Stimulated activated CD8-positive, alpha-beta memory T cell treated with anti-CD3 and anti-CD28 coated beads, Interleukin-12 subunit alpha, Interleukin-12 subunit beta, amount 100 ng/mL, for 4 hours (primary cell): ENCODE data around the gene HSDL2.
"Not testable (repeated sequence)": the region's sequence is repeated elsewhere in the genome, so short reads cannot be mapped to it uniquely, and the experiment has no call there.

Source experiments
- DNase-seq: peaks from one replicate; pipeline ENCODE4 v3.0.0-alpha.2; 2020; ENCODE audit warnings: low read depth

Gene HSDL2

DNA sequence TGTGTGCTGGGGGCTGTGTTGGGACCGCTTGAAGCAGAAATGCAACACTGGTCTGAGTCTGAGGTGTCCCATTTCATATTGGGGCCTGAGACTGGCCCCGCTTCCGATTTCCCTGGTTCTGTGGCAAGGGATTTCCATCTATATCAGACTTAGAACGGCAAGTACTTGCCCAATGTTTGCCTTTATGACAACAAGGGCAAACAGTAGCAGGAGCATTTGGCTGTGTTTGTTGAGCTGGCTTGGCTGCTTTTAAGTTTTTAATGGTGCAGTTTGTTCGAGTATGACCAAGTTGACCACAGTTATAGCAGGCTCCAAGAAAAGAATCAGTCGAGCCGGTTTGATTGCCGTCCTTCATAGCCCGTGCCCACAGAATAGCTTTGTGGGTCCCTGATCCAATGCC is 17.0 kb downstream of the HSDL2 start:
- DNase-seq: no peak

DNA sequence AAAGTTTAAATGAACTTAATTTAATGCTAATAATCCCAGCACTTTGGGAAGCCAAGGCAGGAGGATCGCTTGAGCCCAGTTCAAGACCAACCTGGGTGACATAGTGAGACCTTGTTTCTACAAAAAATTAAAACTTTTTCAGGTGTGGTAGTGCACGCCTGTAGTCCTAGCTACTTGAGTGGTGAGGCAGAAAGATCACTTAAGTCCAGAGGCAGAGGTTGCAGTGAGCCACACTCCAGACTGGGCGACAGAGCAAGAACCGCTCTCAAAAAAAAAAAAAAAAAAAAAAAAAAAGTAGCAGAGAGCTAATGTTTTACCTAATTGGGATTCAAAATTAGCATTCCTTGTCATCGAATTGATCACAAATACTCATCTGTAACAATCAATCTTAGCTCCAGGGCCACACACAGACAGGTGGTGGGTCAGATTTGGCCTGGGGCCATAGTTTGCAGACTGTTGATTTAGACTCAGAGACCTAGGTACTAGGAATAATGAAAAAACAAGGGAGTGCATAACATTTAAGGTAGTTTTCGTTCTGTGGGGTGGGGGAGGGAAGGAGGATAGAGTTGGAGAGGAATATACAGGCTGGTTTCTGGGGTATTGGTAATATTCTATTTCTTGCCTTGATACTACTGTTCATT is 21.4 kb downstream of the HSDL2 start:
- DNase-seq: no peak

DNA sequence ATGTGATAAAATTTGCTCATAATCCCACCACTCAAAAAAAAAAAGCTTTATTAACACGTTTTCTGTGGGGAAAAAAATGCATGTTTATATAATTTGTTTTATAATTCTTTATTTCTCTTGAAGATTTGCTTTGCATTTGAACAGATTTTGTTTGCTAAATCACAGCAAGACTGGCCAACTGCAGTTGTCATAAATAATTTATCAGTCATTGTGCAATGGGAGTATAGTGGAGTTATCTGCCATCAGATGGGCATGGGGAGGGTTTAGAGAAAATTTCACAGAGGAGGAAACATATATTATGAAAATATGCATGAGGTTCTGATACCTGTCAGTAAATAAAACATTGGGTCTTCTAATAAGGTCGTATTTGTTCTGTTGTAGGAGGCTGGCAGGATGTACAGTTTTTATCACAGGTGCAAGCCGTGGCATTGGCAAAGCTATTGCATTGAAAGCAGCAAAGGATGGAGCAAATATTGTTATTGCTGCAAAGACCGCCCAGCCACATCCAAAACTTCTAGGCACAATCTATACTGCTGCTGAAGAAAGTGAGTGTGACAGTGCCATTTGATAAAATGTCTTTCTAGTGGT is 23.8 kb downstream of the HSDL2 start:
- no peak for DNase-seq

DNA sequence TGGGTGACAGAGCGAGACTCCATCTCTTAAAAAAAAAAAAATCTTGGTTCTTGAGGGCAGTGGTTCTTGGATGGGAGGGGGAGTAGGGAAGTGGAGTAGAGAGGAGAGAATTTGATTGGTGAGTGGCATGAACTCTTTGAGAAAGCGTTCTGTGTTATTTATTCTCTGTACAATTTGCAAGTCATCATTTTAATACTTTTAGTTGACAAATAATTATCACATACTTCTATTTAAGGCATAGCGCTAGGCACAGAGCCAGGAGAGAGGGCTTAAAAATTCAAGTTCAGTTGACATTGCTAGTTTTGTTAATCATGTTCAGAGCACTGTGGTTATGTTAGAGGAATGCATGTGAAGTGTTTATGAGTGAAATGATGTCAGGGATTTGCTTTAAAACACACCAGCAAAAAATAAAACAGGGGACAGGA is 24.6 kb downstream of the HSDL2 start:
- no peak for DNase-seq

DNA sequence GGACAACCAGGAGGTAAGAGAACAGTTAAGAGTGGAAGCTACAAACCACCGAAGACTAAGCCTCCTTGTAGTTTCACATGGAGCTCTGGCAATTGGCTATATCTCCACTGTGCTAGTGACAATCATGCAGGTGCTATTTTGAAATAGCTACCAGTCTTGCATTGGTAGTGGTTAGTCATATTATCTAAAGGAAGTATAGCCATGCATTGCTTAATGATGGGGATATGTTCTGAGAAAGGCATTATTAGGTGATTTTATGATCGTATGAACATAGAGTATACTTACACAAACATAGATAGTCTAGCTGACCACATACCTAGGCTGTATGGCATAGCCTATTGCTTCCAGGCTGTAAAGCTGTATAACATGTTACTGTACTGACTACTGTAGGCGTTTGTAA is 28.4 kb downstream of the HSDL2 start:
- DNase-seq: no peak

DNA sequence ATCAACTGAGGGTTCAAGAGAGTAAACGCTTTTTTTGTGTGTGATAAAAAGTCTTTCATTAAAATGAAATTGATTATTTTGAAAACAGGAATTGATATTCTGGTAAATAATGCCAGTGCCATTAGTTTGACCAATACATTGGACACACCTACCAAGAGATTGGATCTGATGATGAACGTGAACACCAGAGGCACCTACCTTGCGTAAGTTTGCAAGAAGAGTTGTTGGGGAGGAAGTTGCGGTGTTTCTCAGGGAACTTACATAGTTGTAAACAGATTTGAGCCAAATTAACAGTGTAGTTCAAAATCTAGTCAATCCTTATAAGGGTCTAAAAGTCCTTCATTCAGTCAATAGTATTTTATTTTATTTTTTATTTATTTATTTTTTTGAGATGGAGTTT is 28.9 kb downstream of the HSDL2 start:
- no peak for DNase-seq

DNA sequence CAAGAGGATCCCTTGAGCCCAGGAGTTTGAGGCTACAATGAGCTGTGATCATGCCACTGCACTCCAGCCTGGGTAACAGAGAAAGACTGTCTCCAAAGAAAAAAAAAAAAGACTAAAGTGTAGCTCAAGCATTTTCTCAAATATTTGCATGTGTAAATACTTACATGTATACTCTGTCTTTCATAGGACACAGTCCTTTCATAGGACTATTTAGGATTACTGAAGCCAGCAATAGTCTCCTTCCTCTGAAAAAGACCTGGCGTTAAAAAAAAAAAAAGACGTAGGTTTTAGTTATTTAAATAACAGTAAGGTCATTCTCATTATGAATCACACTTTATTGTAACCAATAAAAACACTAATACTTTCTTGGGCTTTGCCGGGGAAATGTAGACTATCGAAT is 29.9 kb downstream of the HSDL2 start:
- no peak for DNase-seq

DNA sequence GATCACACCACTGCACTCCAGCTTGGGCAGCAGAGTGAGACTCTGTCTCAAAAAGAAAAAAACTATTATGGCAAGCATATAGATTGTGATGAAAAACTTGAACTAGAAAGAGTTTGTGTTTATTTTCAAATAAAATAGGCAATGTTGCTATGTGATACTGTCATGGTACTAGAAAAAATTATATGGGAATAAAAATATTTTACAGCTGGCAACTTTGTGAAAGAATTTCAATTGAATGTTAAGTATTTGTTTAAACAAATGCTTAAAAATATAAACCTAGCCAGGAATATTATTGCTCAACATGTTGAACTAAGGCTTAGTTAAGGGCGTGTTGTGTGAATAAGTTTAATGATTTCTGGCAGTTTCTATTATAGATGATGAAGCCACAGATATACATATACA is 31.7 kb downstream of the HSDL2 start:
- no peak for DNase-seq

DNA sequence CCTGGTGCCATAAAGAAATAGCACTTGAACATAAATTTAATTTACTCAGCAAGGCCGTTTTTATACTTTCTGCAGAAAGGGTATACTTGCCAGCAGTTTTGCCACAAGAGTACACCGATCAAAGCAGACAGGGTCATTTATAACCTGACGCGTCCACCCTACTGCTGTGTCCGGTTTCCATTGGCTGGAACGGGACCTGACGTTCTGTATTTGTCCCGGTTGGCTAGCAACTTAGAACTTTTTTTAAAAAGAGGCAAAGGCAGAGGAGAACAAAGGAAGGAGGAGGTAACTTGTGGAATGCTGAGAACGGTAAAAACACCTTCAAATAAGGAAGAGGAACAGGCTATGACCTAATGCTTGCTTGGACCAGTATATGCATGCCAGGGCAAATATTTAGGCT is 33.8 kb downstream of the HSDL2 start:
- DNase-seq: not testable (repeated sequence)

DNA sequence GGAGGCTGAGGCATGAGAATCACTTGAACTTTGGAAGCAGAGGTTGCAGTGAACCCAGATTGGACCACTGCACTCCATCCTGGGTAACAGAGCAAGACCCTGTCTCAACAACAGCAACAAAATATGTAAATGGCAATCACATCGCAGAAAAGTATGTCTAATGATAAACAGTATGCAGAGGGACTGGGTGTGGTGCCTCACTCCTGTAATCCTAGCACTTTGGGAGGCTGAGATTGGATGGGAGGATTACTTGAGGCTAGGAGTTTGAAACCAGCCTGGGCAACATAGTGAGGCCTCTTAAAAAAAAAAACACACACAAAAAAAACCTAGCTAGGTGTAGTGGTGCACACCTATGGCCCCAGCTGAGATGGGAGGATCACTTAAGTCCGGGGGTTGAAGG is 40.3 kb downstream of the HSDL2 start:
- no peak for DNase-seq

DNA sequence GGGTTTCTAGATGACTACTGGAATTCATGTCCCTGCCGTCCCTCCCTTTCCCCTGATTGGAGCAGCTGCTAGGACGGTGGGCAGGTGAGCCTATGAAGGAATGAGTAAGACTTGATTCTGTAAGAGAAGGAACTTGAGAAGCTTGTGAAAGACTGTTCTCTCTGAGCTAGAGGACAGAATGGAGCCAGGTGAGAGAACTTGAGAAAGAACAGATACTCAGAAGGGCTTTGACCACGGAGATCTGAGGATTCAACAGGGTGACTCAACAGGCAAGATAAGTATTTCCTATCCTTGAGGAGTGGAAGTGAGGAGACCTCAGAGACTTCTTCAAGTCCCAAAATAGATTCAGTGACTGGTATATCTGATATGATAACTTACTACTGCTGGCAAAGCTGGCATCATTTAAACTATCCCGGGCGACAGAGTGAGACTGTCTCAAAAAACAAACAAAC is 41.9 kb downstream of the HSDL2 start:
- DNase-seq: no peak

DNA sequence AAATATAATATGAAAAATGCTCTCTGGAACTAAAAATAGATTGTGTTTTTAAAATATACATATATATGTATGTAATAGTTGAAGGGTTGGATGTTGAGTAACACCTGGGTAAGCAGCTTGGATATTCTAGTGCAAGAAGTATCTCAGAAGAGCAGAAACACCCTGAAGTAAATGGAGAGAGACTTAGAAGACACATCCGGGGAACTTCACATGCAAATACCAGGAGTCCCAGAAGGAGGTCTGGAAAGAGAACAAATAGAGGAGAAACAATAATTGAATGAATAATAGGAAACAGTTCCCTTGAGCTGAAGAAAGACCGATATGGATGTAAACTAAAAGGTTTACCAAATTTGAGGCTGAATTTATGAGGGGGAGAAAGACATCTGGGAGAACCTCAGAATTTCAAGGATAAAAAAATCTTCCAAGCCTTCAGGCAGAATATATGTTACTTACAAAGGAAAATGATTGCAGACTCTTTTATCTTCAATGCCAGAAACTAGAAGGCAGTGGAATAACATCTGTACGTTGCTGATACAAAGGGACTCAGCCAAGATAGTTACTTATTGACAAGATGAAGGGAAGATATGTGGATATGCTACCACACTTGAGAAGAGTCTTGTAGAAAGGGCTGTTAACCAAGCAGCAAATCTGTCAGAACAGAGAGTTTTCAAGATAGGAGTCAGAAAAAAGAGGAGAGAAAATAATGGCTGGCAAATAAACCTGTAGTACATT is 42.7 kb downstream of the HSDL2 start:
- DNase-seq: no peak

DNA sequence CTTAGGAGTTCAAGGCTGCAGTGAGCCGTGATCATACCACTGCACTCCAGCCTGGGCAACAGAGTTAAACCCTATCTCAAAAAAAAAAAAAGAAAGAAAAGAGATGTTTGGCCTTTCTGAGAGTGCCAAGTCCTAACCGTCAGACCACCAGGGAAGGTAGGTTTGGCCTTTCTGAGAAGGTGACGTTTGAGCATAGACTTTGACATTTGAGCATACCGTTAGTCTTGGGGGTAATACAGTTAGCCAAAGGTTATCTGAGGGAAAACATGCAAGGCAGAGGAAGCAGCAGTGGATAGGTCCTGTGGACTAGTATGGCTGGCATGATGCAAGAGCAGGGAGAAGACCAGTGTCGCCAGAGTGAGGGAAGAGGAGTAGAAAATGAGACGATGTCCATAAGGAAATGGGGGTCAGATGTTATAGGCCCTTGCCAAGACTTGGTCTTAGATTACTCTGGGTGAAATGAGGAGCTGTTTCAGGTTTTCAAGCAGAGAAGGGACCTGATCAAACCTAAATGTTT is 50.2 kb downstream of the HSDL2 start:
- DNase-seq: no peak

DNA sequence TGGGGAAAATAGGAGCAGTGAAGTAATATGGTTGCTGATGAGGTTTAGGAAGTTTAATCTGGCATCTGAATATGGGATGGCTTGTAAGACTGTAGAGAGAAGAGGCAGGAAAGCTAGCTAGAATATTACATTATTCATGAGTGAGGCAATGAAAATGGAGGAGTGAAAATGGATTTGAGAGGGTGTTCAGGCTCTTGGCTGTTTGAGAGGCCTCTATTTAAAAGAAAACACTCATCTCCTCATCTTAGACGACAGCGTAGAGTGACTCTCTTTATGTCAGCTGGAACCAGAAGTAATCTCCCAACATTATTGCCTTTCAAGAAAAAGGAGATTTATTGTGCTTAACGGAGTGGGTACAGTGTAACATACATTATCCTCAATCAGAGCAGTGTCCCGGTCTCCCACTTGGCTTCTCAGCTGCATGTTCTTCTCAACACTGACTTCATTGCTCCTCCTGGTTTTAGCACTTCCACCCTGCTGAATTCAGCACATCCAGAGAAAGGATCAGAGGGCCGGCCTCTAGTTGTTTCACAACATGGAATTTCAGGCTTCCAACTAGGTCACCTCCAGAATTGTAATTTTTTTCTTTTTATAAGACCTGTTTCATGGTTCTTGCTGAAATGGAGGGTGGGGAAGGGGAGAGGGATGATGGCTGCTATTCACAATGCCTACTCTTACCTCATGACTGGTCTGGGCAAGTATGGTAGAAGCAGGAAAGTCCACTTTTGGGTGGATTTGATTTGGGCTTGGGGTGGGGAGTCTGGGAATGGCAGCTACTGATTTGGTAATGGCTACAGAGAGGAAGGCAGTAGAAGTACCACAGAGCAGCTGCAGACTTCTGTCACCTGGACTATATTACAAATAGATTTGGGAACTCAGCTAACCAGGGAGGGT is 53.8 kb downstream of the HSDL2 start:
- no peak for DNase-seq

DNA sequence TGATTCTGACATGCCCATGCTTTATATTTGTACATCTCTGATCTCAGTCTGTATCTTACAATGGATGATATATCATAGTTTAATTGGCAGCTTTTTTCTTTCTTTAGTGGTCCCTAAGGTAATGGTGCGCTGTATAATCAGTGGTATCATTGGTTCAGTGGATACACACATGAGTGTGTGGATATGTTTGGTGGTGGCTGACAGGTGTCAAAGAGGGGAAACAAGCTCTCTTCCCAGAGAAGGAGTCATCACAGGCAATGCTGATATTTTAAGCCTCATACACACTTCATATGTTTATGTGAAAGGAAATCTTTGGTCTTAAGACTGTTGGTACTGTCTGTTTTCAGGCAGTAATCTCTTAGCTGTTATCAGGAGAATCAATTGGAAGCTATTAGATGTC is 54.6 kb downstream of the HSDL2 start:
- no peak for DNase-seq

DNA sequence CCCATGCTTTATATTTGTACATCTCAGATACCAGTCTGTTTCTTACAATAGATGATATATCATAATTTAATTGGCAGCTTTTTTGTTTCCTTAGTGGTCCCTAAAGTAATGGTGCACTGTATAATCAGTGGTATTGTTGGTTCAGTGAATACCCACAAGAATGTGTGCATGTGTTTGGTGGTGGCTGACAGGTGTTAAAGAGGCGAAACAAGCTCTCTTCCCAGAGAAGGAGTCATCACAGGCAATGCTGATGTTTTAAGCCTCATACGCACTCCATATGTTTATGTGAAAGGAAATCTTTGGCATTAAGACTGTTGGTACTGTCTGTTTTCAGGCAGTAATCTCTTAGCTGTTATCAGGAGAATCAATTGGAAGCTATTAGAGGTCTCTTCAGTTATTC is 57.5 kb downstream of the HSDL2 start:
- no peak for DNase-seq

DNA sequence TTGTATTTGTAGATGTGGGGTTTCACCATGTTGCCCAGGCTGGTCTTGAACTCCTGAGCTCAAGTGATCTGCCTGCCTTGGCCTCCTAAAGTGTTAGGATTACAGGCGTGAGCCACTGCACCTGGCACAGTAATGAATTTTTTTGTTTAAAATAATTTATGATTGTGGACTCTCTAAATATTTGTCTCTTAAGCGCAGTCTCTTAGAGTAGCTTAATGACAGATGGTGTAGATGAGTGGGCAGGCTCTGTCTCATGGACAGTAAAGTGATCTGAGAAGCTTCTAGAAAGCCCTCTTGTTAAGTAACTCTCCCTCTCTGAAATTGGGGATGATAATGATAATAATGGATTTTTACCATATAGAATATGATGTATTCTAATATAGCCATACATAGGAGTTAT is 59.3 kb downstream of the HSDL2 start:
- no peak for DNase-seq

DNA sequence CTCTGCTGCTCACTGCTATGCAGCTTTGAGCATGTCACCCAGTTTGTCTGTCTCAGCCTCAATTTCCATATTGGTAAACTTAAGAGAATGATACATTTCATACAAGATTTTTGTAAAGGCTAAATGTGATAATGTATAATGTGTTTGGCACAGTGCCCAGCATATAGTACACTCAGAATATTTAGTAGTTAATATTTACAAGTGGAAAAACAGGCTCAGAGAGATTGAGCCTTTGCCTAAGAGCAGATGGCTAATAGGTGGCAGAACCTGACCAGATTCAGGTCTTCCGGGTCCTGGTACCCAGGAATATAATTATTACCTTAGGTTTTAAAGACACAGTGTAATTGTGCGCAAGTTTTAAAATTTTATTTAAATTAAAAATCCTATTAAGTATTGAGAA is 59.9 kb downstream of the HSDL2 start:
- DNase-seq: no peak

DNA sequence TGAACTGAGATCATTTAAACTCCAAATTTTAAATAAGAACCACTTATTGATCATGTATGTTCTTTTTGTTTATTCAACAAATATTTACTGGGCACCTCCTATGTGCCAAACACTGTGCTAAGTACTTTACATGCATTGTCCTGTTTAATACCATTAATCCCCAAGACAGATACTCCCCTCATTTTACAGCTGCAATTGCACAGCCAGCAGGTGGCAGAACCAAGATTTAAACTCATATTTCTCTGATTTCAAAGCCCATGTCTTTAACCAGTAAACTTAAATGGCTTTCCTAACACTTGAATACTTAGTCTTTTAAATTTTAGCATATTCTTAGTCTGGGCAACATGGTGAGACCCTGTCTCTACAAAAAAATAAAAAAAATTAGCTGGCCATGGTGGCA is 63.3 kb downstream of the HSDL2 start:
- DNase-seq: no peak

DNA sequence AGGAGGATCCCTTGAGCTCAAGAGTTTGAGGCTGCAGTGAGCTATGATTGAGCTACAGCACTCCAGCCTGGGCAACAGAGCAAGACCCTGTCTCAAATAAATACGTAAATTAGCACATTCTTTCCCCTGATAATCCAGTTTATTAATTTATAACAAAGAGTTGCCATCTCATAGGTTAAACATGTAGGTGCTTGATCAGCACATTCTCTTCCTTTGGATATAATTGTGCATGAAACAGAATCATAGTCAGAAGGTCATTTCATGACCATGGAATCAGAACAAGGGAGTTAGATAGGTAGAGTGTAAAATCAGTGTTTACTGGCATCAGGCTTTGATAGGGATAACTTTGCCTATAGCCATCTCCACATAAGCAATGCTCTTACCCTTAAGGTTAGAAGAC is 63.7 kb downstream of the HSDL2 start:
- DNase-seq: no peak

DNA sequence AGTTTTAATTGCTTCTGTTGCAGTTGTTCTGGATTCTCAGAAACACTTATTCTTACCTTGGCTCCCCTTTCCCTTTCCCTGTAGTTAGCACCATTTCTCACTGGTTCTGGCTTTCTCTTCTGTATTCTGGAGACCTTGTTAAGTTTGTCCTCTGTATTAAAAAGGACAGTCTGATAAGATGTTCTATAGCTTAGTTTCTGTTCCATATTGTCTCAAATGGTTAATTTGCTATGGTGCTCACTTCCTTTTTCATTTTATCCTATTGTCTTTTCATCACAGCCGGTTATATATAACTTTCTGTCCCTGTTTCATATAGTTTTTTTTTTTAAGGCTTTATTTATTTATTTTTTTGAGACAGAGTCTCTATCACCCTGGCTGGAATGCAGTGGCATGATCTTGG is 65.3 kb downstream of the HSDL2 start:
- DNase-seq: no peak

DNA sequence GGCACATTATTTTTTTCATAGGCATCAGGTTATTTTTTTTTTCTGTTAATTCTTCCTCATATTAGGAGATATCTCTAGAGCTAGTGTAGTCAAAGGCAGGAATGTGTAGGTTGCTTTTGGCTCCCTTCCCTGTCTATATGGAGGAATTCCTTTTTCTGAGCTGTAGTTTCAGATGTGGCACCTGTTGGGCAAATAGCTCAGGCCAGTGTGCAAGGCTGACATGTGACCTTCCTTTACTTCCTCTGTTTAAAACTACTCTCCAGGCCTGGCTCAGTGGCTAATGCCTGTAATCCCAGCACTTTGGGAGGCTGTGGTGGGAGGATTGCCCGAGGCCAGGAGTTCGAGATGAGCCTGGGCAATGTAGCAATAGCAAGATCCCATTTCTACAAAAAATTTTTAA is 66.2 kb downstream of the HSDL2 start:
- no peak for DNase-seq
